HG02840 (cell line): Measurements from ENCODE around the gene SDHB.
"Not testable (repeated sequence)": the region's sequence is repeated elsewhere in the genome, so short reads cannot be mapped to it uniquely, and the experiment has no call there.

ENCODE experiments used
- ATAC-seq: cut with Tn5 transposase; IDR thresholded peaks from one replicate; pipeline ENCODE4 v1.9.1; 2021; ENCODE audit warnings: mild to moderate bottlenecking, moderate library complexity, moderate number of reproducible peaks; ENCODE audit not compliant: unreplicated experiment, low FRiP score

SDHB gene

GRCh38 chr1:17078991-17079868, 25.4 kb upstream of the SDHB start:
- no peak for ATAC-seq

- no peak for ATAC-seq
These were observed 21.8 kb upstream of the SDHB start for GRCh38 chr1:17075470-17076255.

- no peak for ATAC-seq
These were observed 18.0 kb upstream of the SDHB start for GRCh38 chr1:17071794-17072193.

- ATAC-seq, result no peak
These were observed 16.3 kb upstream of the SDHB start for GRCh38 chr1:17070163-17070525.

- no peak for ATAC-seq
These were observed 15.8 kb upstream of the SDHB start for GRCh38 chr1:17069452-17070162.

GRCh38 chr1:17068789-17069188, 15.0 kb upstream of the SDHB start:
- ATAC-seq, result no peak

- no peak for ATAC-seq
These were observed 13.8 kb upstream of the SDHB start for GRCh38 chr1:17067465-17068240.

- no peak for ATAC-seq
These were observed 13.2 kb upstream of the SDHB start for GRCh38 chr1:17067069-17067426.

GRCh38 chr1:17066361-17067068, 12.7 kb upstream of the SDHB start:
- ATAC-seq, result no peak

GRCh38 chr1:17065666-17066065, 11.8 kb upstream of the SDHB start:
- ATAC-seq, result no peak

GRCh38 chr1:17062751-17063150, 8.9 kb upstream of the SDHB start:
- ATAC-seq, result not testable (repeated sequence)

- no peak for ATAC-seq
These were observed 8.1 kb upstream of the SDHB start for GRCh38 chr1:17061892-17062291.

GRCh38 chr1:17061486-17061885, 7.7 kb upstream of the SDHB start:
- no peak for ATAC-seq

GRCh38 chr1:17060306-17060749, 6.5 kb upstream of the SDHB start:
- ATAC-seq, result no peak

- ATAC-seq, result no peak
These were observed 5.8 kb upstream of the SDHB start for GRCh38 chr1:17059391-17060305.

- no peak for ATAC-seq
These were observed 2.7 kb upstream of the SDHB start for GRCh38 chr1:17056551-17056950.

GRCh38 chr1:17055801-17056200, 2.0 kb upstream of the SDHB start:
- no peak for ATAC-seq

GRCh38 chr1:17053086-17053684, 647 bp downstream of the SDHB start:
- ATAC-seq, result no peak
